Keratinocyte (primary cell): ENCODE data around the gene MCTP2.

ENCODE experiments used
- EZH2 ChIP-seq: IDR thresholded peaks from one replicate; pipeline ENCODE4 v1.6.1; 2012; ENCODE audit warnings: inconsistent platforms, mild to moderate bottlenecking, low read length, moderate library complexity
- TF ChIP-seq, protein P1 (sequence below), 3 experiments: IDR thresholded peaks in 1 of 3; conservative IDR thresholded peaks in 1 of 3; optimal IDR thresholded peaks in 1 of 3; 2 replicates in 2 of 3; 3 replicates in 1 of 3; pipeline versions ENCODE3 to v1.5.1; 2011; ENCODE audit warnings: low read length in 3 of 3, mild to moderate bottlenecking in 3 of 3, moderate library complexity in 2 of 3, control low read depth in 1 of 3, inconsistent platforms in 1 of 3; ENCODE audit not compliant: insufficient read depth in 2 of 3; ENCODE audit errors: extremely low read depth in 1 of 3

GRCh38 chr15:94417501-94418293 is 186.3 kb downstream of the MCTP2 start:
- TF ChIP-seq, protein P1, sequence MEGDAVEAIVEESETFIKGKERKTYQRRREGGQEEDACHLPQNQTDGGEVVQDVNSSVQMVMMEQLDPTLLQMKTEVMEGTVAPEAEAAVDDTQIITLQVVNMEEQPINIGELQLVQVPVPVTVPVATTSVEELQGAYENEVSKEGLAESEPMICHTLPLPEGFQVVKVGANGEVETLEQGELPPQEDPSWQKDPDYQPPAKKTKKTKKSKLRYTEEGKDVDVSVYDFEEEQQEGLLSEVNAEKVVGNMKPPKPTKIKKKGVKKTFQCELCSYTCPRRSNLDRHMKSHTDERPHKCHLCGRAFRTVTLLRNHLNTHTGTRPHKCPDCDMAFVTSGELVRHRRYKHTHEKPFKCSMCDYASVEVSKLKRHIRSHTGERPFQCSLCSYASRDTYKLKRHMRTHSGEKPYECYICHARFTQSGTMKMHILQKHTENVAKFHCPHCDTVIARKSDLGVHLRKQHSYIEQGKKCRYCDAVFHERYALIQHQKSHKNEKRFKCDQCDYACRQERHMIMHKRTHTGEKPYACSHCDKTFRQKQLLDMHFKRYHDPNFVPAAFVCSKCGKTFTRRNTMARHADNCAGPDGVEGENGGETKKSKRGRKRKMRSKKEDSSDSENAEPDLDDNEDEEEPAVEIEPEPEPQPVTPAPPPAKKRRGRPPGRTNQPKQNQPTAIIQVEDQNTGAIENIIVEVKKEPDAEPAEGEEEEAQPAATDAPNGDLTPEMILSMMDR (optimal IDR thresholded peaks at IDR 0.05 in 1 of 3, IDR thresholded peaks at IDR 0.05 in 1 of 3, conservative IDR thresholded peaks at IDR 0.05 in 1 of 3; ENCODE audit: extremely low read depth in 1 of 3, insufficient read depth in 2 of 3, low read length in 3 of 3) = no peak
- TF ChIP-seq EZH2 = no peak
